WERI-Rb-1 (cell line): ENCODE data around the gene HNMT.
"Not testable (repeated sequence)": the region's sequence is repeated elsewhere in the genome, so short reads cannot be mapped to it uniquely, and the experiment has no call there.

Experiments used
- DNase-seq: peaks from one replicate; pipeline ENCODE4 v3.0.0-alpha.2; 2020
- H3K27ac ChIP-seq: fragments of 250-450 bp; sonication (Bioruptor Pico); 2 replicates; pipeline ENCODE4 v1.5.1; 2020; ENCODE audit warnings: mild to moderate bottlenecking, moderate library complexity
- H3K27me3 ChIP-seq: fragments of 250-450 bp; sonication (Bioruptor Pico); 2 replicates; pipeline ENCODE4 v1.5.1; 2021; ENCODE audit warnings: mild to moderate bottlenecking, low read depth, moderate library complexity; ENCODE audit not compliant: insufficient read depth, severe bottlenecking
- H3K36me3 ChIP-seq: fragments of 250-450 bp; sonication (Bioruptor Pico); 2 replicates; pipeline ENCODE4 v1.5.1; 2020; ENCODE audit warnings: mild to moderate bottlenecking, moderate library complexity
- H3K4me3 ChIP-seq: 2 replicates; pipeline ENCODE4 v1.5.1; 2011; ENCODE audit warnings: low read depth, mild to moderate bottlenecking, control low read depth, low read length
- H3K9me3 ChIP-seq: fragments of 250-450 bp; sonication (Bioruptor Pico); 2 replicates; pipeline ENCODE4 v1.5.1; 2021; ENCODE audit warnings: mild to moderate bottlenecking, moderate library complexity; ENCODE audit not compliant: severe bottlenecking
- CTCF ChIP-seq: IDR thresholded peaks from 2 replicates; pipeline ENCODE4 v1.5.1; 2011; ENCODE audit warnings: low read depth, mild to moderate bottlenecking, control low read depth, inconsistent platforms, low read length

The HNMT gene

DNA sequence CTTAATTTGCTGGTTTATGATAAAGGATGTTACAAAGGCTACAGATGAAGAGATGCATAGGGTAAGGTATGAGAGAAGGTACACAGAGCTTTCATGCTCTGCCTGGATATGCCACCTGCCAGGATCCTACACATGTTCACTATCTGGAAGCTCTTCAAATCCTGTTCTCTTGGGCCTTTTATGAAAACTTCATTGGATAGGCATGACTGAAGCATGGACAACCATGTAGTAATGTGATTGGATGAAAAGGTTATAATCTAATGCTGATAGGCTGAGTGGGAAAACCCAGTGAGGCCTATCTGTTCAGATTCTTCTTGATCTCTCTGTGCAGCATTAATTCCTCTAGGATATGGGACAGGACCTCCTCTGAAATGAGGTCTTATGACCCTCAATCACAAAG is 26.8 kb downstream of the HNMT start:
- no peak for TF ChIP-seq CTCF
- DNase-seq, result no peak
- H3K27me3 ChIP-seq, result no peaks in the 10 kb centered on the region
- no peak overlapping the region for H3K4me3 ChIP-seq
- H3K9me3 ChIP-seq, result no peaks in the 10 kb centered on the region
- H3K27ac ChIP-seq, result no peak overlapping the region
- H3K36me3 ChIP-seq, result no peaks in the 10 kb centered on the region

GRCh38 chr2:137992039-137992646 is 27.9 kb downstream of the HNMT start:
- TF ChIP-seq CTCF, result no peak
- Histone ChIP-seq H3K27ac (no peak overlapping the region), H3K9me3 (no peaks in the 10 kb centered on the region), H3K36me3 (no peaks in the 10 kb centered on the region), H3K4me3 (no peak overlapping the region), H3K27me3 (no peaks in the 10 kb centered on the region)
- DNase-seq, result no peak

GRCh38 chr2:137993715-137994476 is 29.6 kb downstream of the HNMT start:
- not testable (repeated sequence) for H3K36me3 ChIP-seq, H3K27ac ChIP-seq, H3K9me3 ChIP-seq, H3K27me3 ChIP-seq, H3K4me3 ChIP-seq, DNase-seq

GRCh38 chr2:137995368-137995767 is 31.1 kb downstream of the HNMT start:
- H3K4me3 ChIP-seq, DNase-seq, H3K27ac ChIP-seq, H3K36me3 ChIP-seq, H3K9me3 ChIP-seq, H3K27me3 ChIP-seq: not testable (repeated sequence)

DNA sequence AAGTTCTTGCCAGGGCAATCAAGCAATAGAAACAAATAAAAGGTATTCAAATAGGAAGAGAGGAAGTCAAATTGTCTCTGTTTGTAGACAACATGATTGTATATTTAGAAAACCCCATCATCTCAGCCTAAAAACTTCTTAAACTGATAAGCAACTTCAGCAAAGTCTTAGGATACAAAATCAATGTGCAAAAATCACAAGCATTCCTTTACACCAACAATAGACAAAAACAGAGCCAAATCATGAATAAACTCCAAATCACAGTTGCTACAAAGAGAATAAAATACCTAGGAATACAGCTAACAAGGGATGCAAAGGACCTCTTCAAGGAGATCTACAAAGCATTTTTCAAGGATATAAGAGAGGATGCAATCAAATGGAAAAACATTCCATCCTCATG is 31.9 kb downstream of the HNMT start:
- not testable (repeated sequence) for DNase-seq, H3K9me3 ChIP-seq, H3K36me3 ChIP-seq, H3K27ac ChIP-seq, H3K4me3 ChIP-seq, H3K27me3 ChIP-seq

- Histone ChIP-seq H3K9me3 (no peaks in the 10 kb centered on the region), H3K27ac (no peak overlapping the region), H3K4me3 (no peak overlapping the region), H3K27me3 (no peaks in the 10 kb centered on the region), H3K36me3 (no peaks in the 10 kb centered on the region)
- no peak for TF ChIP-seq CTCF
- DNase-seq, result no peak
These were observed 33.5 kb downstream of the HNMT start for GRCh38 chr2:137997733-137998132.

DNA sequence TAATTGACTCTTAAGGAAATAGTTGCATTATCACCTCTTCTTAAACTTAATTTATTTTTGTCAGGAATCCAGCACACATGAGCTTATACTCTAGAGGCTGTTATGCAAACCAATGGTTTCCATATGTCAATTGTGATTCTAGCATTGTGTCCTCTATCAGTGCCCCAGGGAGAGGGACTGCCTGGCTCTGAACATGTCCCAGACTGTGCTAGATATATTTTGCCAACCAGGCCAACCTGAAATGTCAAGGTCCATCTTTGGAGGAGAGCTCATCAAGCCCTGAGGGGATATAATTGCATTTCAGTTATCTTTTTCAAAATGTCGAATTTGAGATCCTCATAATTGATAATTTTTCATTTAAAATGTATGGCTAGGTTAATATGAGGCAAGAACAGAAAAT is 34.2 kb downstream of the HNMT start:
- Histone ChIP-seq H3K27ac (no peak overlapping the region), H3K27me3 (no peaks in the 10 kb centered on the region), H3K9me3 (no peaks in the 10 kb centered on the region), H3K36me3 (no peaks in the 10 kb centered on the region), H3K4me3 (no peak overlapping the region)
- no peak for DNase-seq
- no peak for TF ChIP-seq CTCF
